Panc1 (cell line): Measurements from ENCODE around the gene IGSF11. TPM values are rescaled to one million over a fixed set of nuclear protein-coding genes. Genes with fewer than 3 reads are reported as not detected.

ENCODE experiments used
- ATAC-seq: fragments of 200-7000 bp; cut with Tn5 transposase; 2 replicates; pipeline ENCODE4 v1.9.1; 2020; ENCODE audit warnings: mild to moderate bottlenecking, moderate library complexity
- BruUV-seq: library from RNA; stranded (reverse); fragments of 400-500 nt; replicated peaks from 2 replicates; lab custom pipeline; 2021; lab: Mats Ljungman, UMichigan
- CTCF ChIA-PET: fragments of 300-600 bp; sonication (Branson Sonifier 250); formaldehyde crosslinking; loops from one replicate; lab custom pipeline; 2022; ENCODE audit warnings: antibody characterized with exemption; lab: Charles Lee
- POLR2A ChIA-PET: fragments of 300-600 bp; sonication (Branson Sonifier 250); formaldehyde crosslinking; loops from one replicate; lab custom pipeline; 2022; ENCODE audit warnings: antibody characterized with exemption; lab: Charles Lee
- DNase-seq: peaks from one replicate; pipeline ENCODE4 v3.0.0-alpha.2; 2010; ENCODE audit warnings: low read depth, low spot score
- H3K27ac ChIP-seq: 2 replicates; pipeline ENCODE4 v1.5.1; 2011; ENCODE audit warnings: mild to moderate bottlenecking, low read length, inconsistent platforms
- H3K27me3 ChIP-seq: fragments of 200-500 bp; sonication (Bioruptor generic); 2 replicates; pipeline ENCODE4 v1.6.0; 2014; ENCODE audit warnings: low read length, inconsistent platforms; ENCODE audit not compliant: control insufficient read depth, insufficient read depth
- H3K36me3 ChIP-seq: fragments of 200-500 bp; sonication (Bioruptor generic); 2 replicates; pipeline ENCODE4 v1.5.1; 2014; ENCODE audit warnings: inconsistent platforms, mild to moderate bottlenecking, low read length, moderate library complexity; ENCODE audit not compliant: control insufficient read depth, insufficient read depth
- H3K4me1 ChIP-seq: 2 replicates; pipeline ENCODE4 v1.5.1; 2011; ENCODE audit warnings: inconsistent platforms, mild to moderate bottlenecking, low read length, moderate library complexity; ENCODE audit not compliant: control insufficient read depth, insufficient read depth
- H3K4me3 ChIP-seq, 2 experiments: 2 replicates each; pipeline ENCODE4 v1.5.1; 2011 to 2012; ENCODE audit warnings: low read depth in 2 of 2, low read length in 2 of 2, mild to moderate bottlenecking in 2 of 2, inconsistent platforms in 1 of 2, moderate library complexity in 1 of 2
- H3K9me3 ChIP-seq: fragments of 200-500 bp; sonication (Bioruptor generic); 2 replicates; pipeline ENCODE4 v1.5.1; 2014; ENCODE audit warnings: low read depth, mild to moderate bottlenecking, inconsistent platforms, low read length, moderate library complexity; ENCODE audit not compliant: control insufficient read depth, insufficient read depth
- CTCF ChIP-seq: fragments of 450-650 bp; IDR thresholded peaks from 2 replicates; pipeline ENCODE4 v1.5.1; 2017; ENCODE audit warnings: mild to moderate bottlenecking
- POLR2AphosphoS5 ChIP-seq: IDR thresholded peaks from 2 replicates; pipeline ENCODE4 v1.6.1; 2012; ENCODE audit warnings: mild to moderate bottlenecking, low read depth, low read length, moderate library complexity
- REST ChIP-seq, 2 experiments: IDR thresholded peaks; 2 replicates each; pipeline ENCODE4 v1.6.1; 2011 to 2012; ENCODE audit warnings: low read depth in 2 of 2, control low read depth in 1 of 2, low read length in 1 of 2, mild to moderate bottlenecking in 1 of 2, moderate library complexity in 1 of 2; ENCODE audit not compliant: insufficient read depth in 1 of 2
- SIN3A ChIP-seq: IDR thresholded peaks from 2 replicates; pipeline ENCODE4 v1.6.1; 2012; ENCODE audit warnings: low read depth, mild to moderate bottlenecking, low read length, moderate library complexity, borderline replicate concordance; ENCODE audit not compliant: insufficient read depth
- TCF7L2 ChIP-seq: IDR thresholded peaks from 2 replicates; pipeline ENCODE4 v1.6.1; 2011; ENCODE audit warnings: mild to moderate bottlenecking, low read depth, low read length, inconsistent platforms
- in situ Hi-C: cut with HindIII; loops from 2 replicates; pipeline ENCODE4 v1.10.0; 2016; ENCODE audit warnings: low sequenced_read_pairs, low pct_unique_long_range_greater_than_20kb
- intact Hi-C: fragments of 100-400 bp; cut with micrococcal nuclease; formaldehyde crosslinking; loops from one replicate; pipeline ENCODE4 v1.10.0; 2022; ENCODE audit not compliant: unreplicated experiment
- total RNA-seq: library from RNA; stranded (reverse); gene quantifications from one replicate; pipeline ENCODE4 v1.2.1, GENCODE V29; 2021; ENCODE audit not compliant: unreplicated experiment

The IGSF11 gene
- total RNA-seq, 1 experiment from 2014 or later, result 0.33 TPM

GRCh38 chr3:118973050-118973449, 61.6 kb downstream of the IGSF11 start:
- TF ChIP-seq REST (IDR thresholded peaks at IDR 0.05; ENCODE audit: insufficient read depth in 1 of 2, low read depth in 2 of 2, low read length in 1 of 2) (no peak), SIN3A (no peak)
- intact Hi-C loops, result no loop called here
- Histone ChIP-seq H3K27ac (no peak overlapping the region), H3K36me3 (no peaks in the 10 kb centered on the region), H3K27me3 (peaks cover 3% of the 10 kb centered on the region; the same call in 1 of the 2 replicates), H3K4me1 (no peaks in the 10 kb centered on the region), H3K9me3 (no peaks in the 10 kb centered on the region), H3K4me3 (no peak overlapping the region)
- ChIA-PET CTCF (no interaction called here), POLR2A (no interaction called here)
- in situ Hi-C loops, result no loop called here
- BruUV-seq, result no TSS peak
- DNase-seq, result no peak
- no peak for ATAC-seq

GRCh38 chr3:118970819-118971218, 63.8 kb downstream of the IGSF11 start:
- no peaks in the 10 kb centered on the region for H3K36me3 ChIP-seq
- TF ChIP-seq CTCF (no peak), SIN3A (no peak), TCF7L2 (no peak), POLR2AphosphoS5 (no peak), REST (IDR thresholded peaks at IDR 0.05; ENCODE audit: insufficient read depth in 1 of 2, low read depth in 2 of 2, low read length in 1 of 2) (no peak)
- H3K27ac ChIP-seq, result no peak overlapping the region
- H3K27me3 ChIP-seq, result 0 out of 2 replicates have a peak, but pooled peaks cover 3% of the 10 kb centered on the region
- in situ Hi-C loops, result no loop called here
- H3K9me3 ChIP-seq, result no peaks in the 10 kb centered on the region
- intact Hi-C loops, result no loop called here
- H3K4me1 ChIP-seq, result no peaks in the 10 kb centered on the region
- ChIA-PET CTCF (no interaction called here), POLR2A (interaction anchor here (0.7 kb wide), 2 partner anchors 66 to 1405 kb away, joined by 5 to 7 read pairs; no protein-coding TSS in a partner anchor)
- ATAC-seq (no peak), DNase-seq (no peak)
- H3K4me3 ChIP-seq, result no peak overlapping the region
- no TSS peak for BruUV-seq
